Epidermal melanocyte (primary cell): ENCODE results near the gene MCM6.
"Not testable (repeated sequence)": the region's sequence is repeated elsewhere in the genome, so short reads cannot be mapped to it uniquely, and the experiment has no call there.

ENCODE experiments used
- DNase-seq: peaks from one replicate; pipeline ENCODE4 v3.0.0; 2011; ENCODE audit warnings: low spot score; ENCODE audit not compliant: insufficient read length

The MCM6 gene

GRCh38 chr2:135821190-135821589 lies 55.1 kb downstream of the MCM6 start:
- DNase-seq = no peak

- no peak for DNase-seq
Observed at GRCh38 chr2:135820003-135820618, 56.1 kb downstream of the MCM6 start.

GRCh38 chr2:135818937-135819610 lies 57.2 kb downstream of the MCM6 start:
- DNase-seq = no peak

- no peak for DNase-seq
Observed at GRCh38 chr2:135817951-135818350, 58.3 kb downstream of the MCM6 start.

- DNase-seq = no peak
Observed at GRCh38 chr2:135817466-135817865, 58.8 kb downstream of the MCM6 start.

GRCh38 chr2:135815269-135815668 lies 61.0 kb downstream of the MCM6 start:
- DNase-seq = no peak

GRCh38 chr2:135812907-135813511 lies 63.2 kb downstream of the MCM6 start:
- no peak for DNase-seq

- not testable (repeated sequence) for DNase-seq
Observed at GRCh38 chr2:135807874-135808273, 68.4 kb downstream of the MCM6 start.

- DNase-seq = no peak
Observed at GRCh38 chr2:135803278-135803677, 73.0 kb downstream of the MCM6 start.

- no peak for DNase-seq
Observed at GRCh38 chr2:135802350-135802749, 73.9 kb downstream of the MCM6 start.

GRCh38 chr2:135800513-135801460 lies 75.5 kb downstream of the MCM6 start:
- DNase-seq = no peak

- DNase-seq = no peak
Observed at GRCh38 chr2:135799738-135800137, 76.5 kb downstream of the MCM6 start.

GRCh38 chr2:135798762-135799161 lies 77.5 kb downstream of the MCM6 start:
- DNase-seq = no peak

GRCh38 chr2:135798275-135798705 lies 78.0 kb downstream of the MCM6 start:
- DNase-seq = no peak

- DNase-seq = peak; percentile 65
Observed at GRCh38 chr2:135797497-135798274, 78.6 kb downstream of the MCM6 start.

GRCh38 chr2:135796606-135797005 lies 79.6 kb downstream of the MCM6 start:
- no peak for DNase-seq

GRCh38 chr2:135795641-135796040 lies 80.6 kb downstream of the MCM6 start:
- DNase-seq = not testable (repeated sequence)

- DNase-seq = no peak
Observed at GRCh38 chr2:135792401-135793150, 83.7 kb downstream of the MCM6 start.

GRCh38 chr2:135791418-135792190 lies 84.6 kb downstream of the MCM6 start:
- no peak for DNase-seq
